CD4-positive, alpha-beta T cell treated with Interleukin-17A for 1 hour (primary cell): ENCODE data around the gene TMCO4.

Source experiments
- DNase-seq: peaks from one replicate; pipeline ENCODE4 v3.0.0-alpha.2; 2020

Gene TMCO4

DNA sequence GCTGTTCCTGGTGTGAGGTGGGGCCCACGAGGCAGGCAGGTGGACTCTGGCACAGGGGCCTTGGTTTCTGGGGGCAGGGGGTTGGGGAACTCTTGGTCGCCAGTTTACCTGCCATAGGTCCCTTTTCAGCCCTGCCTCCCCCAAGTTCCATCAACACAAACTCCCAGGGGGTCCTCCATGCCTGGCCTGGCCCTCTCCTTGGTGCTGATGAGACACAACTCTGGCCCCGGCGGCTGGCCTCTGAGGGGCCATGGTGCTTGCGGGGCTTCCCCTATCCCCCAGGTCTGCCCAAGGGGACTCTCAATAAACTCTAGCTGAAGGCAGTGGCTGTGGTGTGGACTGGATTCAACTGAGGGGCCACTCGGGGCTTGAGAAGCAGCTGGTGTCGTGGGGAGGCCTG is 119.1 kb downstream of the TMCO4 start:
- no peak for DNase-seq

DNA sequence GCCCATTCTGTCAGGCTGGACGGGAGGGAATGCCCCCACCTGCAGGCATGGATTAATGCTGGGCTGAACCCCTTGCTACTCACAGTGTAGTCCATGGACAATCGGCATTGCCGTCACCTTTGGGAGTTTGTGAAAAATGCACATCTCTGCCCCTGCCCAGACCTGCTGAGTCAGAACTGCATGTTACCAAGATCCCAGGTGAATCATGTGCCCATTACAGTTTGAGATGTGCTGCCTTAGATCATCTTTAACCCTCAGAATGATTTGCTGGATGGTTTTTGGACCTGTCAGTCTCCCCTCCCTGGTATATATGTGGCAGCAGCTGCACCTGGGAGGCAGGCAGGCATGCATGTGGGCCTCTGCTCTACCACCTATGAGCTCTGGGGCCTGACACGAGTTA is 120.0 kb downstream of the TMCO4 start:
- no peak for DNase-seq

DNA sequence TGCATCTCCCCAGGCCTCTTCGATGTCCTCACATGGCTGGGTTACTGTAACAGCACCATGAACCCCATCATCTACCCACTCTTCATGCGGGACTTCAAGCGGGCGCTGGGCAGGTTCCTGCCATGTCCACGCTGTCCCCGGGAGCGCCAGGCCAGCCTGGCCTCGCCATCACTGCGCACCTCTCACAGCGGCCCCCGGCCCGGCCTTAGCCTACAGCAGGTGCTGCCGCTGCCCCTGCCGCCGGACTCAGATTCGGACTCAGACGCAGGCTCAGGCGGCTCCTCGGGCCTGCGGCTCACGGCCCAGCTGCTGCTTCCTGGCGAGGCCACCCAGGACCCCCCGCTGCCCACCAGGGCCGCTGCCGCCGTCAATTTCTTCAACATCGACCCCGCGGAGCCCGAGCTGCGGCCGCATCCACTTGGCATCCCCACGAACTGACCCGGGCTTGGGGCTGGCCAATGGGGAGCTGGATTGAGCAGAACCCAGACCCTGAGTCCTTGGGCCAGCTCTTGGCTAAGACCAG is 120.7 kb downstream of the TMCO4 start:
- DNase-seq: no peak

DNA sequence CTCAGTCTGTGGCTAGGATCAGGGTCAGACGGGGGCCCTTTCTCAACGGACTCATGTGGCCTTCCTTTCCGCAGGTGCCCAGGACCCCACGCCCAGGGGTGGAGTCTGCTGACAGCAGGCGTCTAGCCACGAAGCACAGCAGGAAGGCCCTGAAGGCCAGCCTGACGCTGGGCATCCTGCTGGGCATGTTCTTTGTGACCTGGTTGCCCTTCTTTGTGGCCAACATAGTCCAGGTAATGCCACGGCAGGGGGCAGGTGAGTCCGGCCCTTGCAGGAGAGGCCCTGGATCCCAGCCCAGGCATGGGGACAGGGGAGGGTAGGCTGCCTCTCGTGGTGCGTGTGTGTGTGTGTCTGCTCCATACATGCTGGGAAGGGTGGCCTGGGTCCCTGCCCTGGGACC is 121.2 kb downstream of the TMCO4 start:
- DNase-seq: no peak

DNA sequence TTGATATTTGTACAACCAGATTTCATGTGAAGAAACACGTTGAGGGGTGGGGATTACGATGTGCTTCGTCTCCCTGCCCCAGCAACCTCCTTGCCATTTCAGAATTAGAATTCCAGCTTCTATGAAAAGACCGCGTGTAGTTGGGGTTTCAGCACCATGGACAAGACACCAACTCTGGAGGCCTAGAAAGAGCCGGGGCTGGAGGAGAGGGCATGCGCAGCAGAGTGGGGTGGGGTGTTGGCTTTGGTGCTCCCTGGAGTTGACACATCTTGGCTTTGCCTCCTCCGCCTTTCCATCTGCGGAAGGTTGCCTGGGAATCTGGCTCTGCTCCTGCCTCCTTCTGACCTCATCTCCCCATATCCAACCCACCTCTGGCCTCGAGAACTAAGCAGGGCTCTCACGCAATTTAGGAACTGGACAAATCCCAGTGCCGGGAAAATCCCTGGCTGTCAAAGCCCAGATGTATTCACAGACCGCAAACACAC is 123.2 kb downstream of the TMCO4 start:
- peak; percentile 14 for DNase-seq

DNA sequence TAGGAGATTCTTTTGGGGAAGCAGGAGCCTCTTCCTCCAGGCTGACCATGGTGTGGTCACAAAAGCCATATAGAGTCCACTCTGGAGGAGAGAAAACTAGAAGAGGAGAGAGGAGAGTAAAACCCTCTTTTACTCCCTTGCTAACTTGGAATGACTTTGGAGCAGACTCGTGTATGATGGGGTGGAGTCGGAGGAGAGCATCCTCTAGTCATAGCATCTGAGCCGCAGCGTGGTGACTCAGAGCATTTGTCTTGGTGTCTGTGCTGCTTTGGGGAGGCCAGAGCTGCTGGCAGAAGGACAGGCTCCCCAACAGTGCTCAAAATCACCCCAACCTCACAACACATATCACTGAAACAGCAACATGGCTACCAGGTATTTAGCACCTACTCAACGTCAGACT is 123.9 kb downstream of the TMCO4 start:
- no peak for DNase-seq

DNA sequence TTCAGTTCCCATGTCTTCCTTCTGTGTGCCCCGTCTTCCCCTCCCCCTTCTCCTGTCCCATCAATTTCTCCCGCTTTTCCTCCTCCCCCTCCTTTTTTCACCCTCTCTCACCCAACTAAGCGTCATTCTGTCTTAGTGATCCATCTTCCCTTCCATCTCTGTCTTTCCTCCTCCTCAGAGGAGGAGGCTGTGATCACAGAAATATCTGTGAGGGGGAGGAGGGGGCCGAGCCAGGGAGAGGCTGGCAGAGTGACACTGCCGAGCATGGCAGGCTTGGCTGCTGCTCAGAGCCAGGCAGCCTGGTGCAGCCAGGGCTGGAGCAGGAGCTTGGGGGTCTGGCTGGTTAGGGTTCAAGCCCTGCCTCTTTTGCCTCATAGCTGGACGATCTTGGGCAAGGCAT is 127.5 kb downstream of the TMCO4 start:
- no peak for DNase-seq

DNA sequence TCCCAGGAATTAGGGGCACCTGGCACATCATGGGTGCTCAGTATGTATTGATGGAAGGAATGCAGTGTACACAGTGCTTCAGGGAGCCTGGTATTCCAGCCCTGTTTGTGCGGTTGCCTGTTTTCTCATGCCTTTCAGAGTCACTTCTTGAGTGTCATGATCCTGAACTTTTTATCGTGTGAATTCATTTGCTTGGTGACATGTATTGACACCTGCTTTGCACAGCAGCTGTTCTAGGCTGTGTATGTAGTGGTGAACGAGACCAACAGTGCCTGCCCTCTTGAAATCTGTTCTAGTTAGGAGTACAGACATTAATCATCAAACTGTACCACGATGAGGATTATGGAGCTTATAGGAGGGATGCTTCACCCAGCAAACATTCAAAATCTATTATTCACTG is 128.9 kb downstream of the TMCO4 start:
- no peak for DNase-seq

DNA sequence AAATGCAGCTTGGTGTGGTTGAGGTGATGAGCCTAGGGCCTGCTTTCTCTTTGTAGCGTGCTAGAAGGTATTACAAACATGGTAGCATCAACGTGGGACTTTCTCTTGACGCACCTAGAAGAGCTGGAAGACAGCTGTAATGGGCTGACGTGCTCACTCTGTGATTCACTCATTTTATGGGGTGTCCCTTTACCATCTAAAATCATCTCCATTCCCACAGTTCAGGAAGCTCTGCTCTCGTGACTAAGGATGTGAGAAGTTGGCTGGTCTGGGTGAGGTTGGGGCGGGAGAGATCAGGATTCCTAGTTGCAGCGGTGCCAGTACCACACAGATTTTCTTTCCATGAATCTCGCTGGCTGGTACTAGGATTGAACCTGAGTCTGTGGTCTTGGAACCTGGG is 130.8 kb downstream of the TMCO4 start:
- DNase-seq: no peak

DNA sequence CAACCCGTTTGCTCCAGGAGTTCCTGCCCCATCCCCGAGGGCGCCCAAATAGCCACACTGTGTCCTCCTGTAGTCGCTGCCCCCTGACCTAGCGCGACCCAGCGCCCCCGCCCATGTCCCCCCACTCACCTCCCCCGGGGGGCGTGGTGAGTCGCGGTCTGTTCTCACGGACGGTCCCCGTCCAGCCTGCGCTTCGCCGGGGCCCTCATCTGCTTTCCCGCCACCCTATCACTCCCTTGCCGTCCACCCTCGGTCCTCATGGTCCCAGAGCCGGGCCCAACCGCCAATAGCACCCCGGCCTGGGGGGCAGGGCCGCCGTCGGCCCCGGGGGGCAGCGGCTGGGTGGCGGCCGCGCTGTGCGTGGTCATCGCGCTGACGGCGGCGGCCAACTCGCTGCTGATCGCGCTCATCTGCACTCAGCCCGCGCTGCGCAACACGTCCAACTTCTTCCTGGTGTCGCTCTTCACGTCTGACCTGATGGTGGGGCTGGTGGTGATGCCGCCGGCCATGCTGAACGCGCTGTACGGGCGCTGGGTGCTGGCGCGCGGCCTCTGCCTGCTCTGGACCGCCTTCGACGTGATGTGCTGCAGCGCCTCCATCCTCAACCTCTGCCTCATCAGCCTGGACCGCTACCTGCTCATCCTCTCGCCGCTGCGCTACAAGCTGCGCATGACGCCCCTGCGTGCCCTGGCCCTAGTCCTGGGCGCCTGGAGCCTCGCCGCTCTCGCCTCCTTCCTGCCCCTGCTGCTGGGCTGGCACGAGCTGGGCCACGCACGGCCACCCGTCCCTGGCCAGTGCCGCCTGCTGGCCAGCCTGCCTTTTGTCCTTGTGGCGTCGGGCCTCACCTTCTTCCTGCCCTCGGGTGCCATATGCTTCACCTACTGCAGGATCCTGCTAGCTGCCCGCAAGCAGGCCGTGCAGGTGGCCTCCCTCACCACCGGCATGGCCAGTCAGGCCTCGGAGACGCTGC is 133.9 kb downstream of the TMCO4 start:
- no peak for DNase-seq

DNA sequence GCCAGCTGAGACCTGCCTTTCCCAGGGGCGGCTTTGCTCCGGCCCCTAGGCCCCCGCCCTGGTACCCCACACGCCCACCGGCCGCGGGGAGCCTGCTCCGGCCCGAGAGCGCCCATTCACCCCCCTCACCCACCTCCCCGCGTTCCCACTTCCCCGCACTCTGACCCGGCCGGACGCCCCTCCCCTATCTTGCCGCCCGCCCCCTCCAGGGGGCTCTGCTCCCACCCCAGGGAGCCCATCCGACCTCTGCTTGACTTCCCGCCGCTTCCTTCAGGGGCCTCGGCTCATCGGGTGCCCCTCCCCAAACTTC is 134.6 kb downstream of the TMCO4 start:
- DNase-seq: no peak

DNA sequence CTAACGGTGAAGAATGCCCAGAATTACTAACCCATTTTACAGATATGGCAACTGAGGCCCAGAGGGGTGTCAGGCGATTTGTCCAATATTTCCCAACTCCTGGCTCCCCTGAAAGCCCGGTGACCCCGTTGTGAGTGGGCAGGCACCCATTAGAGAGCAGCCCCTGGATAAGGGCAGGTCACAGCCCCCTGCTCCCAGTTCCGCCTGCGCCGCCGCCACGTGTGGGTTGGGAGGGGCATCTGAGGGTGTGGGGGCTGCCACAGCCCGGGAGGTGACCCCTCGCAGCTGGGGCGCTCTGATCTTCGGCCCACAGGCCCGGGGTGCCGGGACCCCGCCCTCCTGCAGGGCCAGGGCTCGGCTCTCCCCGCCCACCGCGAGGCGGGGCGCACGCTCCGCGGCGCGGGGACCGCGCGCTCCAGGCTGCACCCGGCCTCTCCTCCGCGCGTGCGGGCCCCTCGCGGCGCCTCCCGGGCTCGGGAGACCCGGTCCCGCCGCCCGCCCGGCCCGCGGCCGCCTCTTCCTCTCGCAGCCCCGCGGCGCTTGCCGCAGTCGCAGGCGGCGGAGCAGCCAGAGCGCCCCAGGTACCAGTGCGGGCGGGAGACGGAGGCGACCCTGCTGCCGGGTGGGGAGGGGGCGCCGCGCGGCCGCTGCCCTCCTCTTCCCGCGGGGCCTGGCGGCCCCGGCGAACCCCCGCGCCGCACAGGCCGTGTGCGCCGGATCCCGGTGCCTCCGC is 135.1 kb downstream of the TMCO4 start, which contains the start of gene HTR6:
TSS of gene HTR6 (plus strand) at position 423 of the 733 bp plus-strand sequence. CDS start 879 bp downstream, outside the sequence.
- peak; percentile 42 for DNase-seq

DNA sequence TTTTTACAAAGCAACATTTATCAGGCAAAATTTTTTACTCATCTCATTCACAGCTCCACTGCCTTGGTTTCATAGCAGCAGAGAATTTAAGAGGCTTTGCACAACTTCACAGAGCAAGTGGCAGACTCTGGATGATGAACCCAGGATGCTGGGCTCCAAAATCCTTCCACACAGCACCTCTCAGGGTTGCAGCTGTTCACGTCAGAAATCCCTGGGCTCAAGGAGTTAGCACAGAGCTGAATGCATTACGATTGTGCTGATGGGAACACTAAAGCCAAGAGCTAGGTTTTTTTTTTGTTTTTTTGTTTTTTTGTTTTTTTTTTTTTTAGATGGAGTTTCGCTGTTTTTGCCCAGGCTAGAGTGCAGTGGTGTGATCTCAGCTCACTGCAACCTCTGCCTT is 137.4 kb downstream of the TMCO4 start:
- DNase-seq: no peak

DNA sequence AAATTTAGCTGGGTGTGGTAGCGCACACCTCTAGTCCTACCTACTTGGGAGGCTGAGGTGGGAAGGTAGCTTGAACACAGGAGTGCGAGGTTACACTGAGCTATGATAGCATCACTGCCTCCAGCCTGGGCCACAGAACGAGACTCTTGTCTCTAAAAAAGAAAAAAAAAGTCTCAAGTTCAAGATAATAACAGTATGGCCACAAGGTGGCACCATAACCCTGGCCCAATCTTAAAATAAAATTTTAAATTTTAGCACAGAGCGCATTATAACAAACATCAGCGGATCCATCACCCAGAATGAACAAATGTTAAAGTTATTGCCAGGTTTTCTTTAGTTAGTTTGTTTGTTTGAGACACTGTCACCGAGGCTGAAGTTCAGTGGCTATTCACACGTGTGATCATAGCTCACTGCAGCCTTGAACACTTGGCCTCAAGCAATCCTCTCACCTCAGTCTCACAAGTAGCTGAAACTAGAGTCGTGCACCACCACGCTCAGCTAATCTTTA is 137.9 kb downstream of the TMCO4 start:
- DNase-seq: peak; percentile 71

DNA sequence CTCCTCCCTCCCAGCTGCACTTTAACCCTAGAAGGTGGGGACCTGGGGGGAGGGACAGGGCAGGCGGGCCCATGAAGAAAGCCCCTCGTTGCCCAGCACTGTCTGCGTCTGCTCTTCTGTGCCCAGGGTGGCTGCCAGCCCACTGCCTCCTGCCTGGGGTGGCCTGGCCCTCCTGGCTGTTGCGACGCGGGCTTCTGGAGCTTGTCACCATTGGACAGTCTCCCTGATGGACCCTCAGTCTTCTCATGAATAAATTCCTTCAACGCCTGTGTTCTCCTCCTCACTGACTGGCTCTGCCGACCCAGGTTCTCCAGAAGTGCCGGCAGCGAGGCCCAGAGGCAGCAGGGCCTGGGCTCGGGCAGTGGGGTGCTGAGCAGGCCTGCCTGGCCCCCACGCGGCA is 141.5 kb downstream of the TMCO4 start:
- no peak for DNase-seq

DNA sequence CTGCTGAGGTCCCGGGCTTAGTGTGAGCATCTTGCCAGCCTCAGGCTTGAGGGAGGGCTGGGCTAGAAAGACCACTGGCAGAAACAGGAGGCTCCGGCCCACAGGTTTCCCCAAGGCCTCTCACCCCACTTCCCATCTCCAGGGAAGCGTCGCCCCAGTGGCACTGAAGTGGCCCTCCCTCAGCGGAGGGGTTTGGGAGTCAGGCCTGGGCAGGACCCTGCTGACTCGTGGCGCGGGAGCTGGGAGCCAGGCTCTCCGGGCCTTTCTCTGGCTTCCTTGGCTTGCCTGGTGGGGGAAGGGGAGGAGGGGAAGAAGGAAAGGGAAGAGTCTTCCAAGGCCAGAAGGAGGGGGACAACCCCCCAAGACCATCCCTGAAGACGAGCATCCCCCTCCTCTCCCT is 142.2 kb downstream of the TMCO4 start:
- DNase-seq: no peak

DNA sequence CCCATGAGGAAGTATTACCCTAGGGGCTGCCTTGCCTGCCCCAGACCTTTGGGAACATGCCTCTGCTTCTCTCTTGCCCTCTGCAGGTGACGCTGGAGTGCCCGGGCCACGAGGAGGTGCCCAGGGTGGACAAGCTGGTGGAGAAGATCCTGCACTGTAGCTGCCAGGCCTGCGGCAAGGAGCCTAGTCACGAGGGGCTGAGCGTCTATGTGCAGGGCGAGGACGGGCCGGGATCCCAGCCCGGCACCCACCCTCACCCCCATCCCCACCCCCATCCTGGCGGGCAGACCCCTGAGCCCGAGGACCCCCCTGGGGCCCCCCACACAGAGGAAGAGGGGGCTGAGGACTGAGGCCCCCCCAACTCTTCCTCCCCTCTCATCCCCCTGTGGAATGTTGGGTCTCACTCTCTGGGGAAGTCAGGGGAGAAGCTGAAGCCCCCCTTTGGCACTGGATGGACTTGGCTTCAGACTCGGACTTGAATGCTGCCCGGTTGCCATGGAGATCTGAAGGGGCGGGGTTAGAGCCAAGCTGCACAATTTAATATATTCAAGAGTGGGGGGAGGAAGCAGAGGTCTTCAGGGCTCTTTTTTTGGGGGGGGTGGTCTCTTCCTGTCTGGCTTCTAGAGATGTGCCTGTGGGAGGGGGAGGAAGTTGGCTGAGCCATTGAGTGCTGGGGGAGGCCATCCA is 142.8 kb downstream of the TMCO4 start:
- DNase-seq: no peak

DNA sequence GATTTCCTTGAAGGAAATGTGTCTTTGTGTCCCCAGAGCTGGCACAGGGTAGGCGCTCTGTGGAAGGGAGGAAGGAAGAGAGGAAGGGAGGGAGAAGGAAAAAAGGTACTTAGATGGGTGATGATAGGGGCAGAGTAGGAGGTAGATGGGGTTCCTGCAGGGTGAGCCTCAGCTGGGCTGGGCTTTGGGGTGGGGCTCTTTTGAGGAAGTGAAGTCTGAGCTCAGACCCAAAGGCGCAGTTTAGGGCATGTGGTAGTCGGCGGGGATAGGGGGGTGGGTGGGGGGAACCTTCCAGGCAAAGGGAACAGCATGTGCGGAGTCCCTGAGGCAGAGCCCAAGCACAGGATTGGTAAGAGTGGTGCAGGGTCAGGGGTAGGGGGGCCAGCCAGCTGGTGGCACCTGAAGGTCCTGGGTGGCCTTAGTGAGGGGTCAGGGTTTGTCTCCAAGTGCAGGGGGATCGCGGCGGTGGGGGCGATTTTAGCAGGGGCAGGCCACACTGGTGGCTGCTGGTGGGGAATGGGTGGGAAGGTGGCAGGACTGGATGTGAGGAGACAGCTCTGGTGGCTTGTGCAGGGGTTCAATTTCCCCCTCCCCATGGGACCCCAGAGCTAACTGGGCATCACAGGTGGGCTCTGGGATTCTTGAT is 143.5 kb downstream of the TMCO4 start:
- no peak for DNase-seq

DNA sequence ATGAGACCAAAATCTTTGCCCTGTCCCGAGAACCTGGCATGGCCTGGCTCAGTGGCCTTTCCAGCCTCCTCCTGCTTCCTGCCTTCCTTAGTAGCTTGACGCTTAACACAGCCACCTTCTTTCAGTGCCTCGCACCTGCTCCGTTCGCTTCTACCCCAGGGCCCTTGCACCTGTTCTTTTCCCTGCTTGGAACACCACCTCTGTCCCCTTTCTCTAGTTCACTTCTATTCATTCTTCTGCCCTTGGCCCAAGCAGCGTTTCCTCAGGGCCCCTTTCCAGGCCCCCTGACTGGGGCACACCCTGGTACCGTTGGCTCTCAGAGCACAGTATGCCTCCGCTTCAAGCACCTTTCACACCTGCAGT is 144.0 kb downstream of the TMCO4 start:
- DNase-seq: no peak

DNA sequence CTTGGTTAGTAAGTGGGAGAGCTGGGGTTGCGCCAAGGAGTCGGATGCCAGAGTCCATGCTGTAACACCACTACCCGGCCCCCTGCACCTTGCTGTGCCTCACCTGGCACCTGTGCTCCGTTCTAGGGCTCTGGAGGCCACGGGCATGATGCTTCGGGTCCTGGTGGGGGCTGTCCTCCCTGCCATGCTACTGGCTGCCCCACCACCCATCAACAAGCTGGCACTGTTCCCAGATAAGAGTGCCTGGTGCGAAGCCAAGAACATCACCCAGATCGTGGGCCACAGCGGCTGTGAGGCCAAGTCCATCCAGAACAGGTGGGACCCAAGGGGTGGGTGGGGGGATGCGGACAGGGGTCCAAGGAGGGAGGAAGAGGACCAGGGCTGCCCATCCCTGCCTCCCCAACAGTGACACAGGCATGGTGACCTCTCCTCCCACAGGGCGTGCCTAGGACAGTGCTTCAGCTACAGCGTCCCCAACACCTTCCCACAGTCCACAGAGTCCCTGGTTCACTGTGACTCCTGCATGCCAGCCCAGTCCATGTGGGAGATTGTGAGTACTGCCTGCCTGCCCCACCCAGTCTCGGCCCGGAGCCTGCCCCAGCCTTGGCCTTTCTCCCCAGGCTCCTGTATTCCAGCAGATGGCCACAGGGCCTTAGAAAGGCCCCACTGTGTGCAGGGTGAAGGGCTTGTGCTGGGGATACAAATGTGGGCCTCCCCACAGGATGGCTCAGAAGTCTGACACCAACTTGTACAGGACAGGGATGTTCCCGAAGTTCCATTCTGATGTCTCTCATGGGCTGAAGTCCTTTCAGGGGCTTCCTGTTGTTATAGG is 144.6 kb downstream of the TMCO4 start:
- no peak for DNase-seq

DNA sequence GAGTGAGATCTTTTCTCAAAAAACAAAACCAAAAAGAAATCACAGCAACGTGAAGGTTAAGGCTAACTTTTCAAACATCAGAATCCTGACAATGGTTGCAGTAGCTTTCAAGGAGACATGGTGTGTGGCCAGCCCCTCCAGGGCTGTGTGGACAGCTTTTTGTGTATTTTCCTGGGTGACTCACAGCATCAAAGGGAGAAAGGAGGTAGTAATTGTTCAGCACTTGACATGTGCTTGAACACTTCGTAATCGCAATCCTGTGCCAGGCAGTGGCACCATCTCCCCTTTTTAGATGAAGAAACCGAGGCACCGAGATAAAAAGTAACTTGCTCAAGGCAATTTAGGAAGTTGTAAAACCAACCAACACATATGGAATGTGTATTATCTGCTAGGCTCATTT is 145.3 kb downstream of the TMCO4 start:
- DNase-seq: no peak
